ENCODE measurements around the gene FUCA1.

Gene FUCA1

DNA sequence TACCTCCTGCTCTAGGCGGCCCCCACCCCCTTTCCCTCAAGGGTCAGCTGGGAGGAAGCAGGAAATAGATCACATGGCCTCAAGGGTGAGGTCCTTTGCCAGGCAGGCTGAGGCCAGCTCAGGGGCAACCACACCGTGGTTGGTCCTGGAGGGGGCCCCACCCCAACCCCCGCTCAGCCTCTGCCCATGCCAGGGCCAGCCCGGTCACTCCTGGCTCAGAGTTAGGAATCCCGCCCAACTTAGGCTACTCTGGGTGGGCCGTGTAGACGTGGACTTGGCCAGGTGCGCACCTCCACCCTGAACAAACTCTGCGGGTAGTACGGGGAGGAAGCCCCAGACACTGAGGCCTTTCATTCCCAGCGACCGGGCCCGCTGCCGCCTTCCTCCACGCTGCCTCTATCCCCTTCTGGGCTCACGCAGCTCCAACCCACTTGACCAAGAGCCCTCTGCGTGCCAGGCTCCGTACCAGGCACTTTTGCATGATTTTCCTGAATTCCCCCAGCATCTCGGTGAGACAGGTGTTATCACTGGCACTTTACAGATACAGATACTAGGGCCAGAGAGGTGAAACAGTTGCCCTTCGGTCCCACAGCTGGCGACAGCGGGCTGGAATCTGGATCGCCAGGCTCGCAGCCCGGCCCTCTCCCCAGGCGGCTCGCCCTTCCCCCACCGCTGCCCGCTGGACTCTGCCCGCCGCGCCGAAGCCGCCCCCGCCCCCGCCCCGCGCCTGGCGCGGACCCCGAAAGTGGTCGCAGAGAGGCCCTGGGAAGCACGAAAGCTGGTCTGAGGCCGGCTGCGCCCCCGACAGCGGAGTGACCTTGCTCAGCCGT is 68.3 kb downstream of the FUCA1 start:
- DNase-seq: peak; percentile 48

DNA sequence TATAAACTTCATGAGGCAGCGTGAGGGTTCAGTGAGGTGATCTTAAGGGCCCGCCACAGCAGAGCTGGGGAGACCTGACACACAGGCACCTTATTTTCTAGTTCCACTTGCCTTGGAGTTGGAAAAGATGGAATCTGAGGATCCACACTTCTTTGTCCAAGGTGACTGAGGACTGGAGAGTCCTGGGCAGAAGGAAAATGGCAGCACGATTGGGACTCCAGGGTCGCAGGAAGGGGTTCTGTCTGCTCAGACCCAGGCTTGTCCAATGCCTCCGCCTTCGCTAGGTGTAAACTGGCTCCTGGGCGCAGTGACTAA is 68.9 kb downstream of the FUCA1 start:
- no peak for DNase-seq

DNA sequence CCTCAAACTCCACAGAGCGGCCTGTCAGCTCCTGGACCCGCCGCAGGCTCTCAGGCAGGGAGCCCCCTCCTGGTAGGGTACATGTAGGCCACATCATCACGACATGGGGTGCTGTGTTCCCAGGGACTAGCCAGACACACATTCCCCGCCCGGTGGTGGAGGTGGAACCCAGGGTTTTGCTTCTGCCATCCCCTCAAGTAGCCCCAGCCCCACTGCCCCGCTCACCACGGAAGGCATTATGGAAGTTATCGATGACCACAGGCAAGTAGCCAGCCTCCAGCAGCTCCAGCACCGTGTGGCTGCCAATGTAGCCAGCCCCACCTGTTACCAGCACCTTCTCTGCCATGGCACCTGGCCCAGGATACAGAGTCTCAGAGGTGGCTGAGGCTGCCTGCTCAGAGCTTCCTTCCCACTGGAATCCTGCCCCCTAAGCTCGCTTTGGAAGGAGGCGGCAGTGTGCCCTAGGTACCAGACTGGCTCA is 69.4 kb downstream of the FUCA1 start:
- no peak for DNase-seq

DNA sequence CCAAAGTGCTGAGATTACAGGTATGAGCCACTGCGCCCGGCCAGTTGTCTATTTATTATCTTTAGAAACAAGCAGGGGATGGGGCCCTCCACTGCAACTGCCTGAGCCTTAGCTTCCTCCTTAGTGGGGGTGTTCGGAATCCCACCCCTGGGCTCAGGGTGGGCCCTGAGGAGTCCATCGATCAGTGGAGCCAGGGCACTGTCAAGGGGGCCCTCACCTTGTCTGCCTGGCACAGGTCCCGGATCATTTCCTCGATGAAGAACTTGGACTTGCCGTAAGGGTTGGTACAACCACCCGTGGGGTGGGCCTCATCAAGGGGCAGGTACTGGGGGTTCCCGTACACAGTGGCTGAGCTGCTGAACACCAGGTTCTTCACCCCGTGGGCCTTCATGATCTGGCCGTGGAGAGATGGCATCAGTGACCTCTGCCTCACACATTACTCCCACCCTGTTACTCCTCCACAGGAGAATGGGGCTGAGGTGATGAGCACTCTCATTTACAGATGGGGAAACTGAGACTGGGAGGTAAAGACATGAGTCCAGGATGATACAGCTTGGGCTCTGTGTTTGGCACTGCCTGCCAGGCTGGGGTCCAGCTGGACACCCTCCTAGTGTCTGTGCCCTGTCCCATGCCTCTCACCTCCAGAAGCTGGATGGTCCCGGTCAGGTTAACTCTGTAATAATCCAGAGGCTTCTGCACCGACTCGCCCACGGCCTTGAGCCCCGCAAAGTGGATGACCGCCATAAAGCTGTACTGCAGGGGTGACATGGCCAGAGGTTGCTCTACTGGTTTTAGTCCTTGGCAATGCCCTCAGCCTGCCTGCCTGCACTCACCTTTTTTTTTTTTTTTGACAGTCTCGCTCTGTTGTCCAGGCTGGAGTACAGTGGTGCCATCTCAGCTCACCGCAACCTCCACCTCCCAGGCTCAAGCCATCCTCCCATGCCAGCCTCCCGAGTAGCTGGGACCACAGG is 70.3 kb downstream of the FUCA1 start:
- DNase-seq: no peak

DNA sequence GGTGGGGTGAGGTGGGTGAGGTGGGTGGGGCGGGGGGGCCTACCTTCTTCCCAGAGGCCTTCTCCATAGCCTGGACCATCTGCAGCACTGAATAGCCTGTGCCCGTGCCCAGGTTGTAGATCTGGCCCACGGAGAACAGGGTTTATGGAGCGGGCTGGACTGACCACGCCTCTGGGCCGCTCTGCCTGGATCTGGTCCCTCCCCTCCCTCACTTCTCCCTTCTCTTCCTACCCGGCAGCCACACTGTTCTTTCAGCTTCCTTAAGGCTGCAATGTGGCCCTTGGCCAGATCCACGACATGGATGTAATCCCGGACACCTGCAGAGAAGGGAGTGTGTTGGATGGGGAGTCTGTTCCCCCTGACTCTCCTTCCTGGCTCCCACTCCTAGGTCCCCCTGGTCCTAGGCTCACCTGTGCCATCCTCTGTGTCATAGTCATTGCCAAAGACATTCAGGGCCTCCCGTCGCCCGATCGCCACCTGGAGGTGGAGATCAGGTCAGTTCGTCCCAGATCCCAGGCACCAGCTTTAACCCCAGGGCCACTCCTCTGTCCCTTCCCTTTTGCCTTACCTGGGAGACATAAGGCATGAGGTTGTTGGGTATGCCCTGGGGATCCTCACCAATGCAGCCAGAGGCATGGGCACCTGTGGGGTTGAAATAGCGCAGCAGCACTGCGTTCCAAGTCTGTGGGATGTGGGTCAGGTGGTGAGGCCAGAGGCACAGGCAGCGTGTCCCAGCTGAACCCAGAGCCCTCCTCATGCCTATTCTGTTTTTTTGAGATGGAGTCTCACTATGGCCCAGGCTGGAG is 71.4 kb downstream of the FUCA1 start:
- DNase-seq: no peak

DNA sequence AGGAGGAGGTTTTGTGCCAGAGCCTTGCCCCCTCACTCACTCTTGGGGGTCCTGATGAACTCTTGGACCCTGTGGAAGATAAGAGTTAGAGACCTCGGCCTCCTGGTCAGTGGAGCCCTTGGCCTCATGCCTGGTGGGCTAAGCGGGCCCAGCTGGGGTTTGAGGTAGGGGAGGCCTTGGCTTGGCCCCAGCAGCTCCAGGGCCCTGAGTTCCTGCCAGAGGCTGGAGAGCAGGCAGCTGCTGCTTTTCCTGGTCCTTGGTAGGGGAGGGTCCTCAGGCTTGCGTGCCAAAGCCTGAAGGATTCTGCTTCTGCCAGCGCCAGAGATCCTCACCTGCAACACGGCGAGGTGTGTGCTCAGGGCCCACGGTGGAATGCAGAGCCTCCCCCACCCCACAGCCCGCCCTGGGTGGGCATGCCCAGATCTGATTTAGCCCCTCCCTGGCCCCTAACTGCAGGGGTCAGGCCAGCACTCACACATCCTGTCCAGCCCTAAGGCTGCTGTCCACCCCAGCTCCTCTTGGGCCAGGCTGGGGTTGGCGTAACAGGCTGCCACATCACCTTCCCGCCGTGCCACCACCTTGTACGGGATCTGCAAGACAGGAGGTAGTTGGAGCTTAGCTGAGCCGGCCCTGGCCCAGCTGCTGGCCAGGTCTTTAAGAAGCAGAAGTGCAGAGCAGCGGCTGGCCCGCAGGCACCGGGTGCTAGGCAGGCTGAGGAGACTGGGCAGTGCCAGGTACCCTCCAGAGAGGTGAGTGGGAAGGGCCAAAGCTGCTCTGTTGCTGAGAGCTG is 72.2 kb downstream of the FUCA1 start:
- DNase-seq: no peak
